GM04503 (cell line): ENCODE measurements around the gene PDE6D.
"Not testable (repeated sequence)": the region's sequence is repeated elsewhere in the genome, so short reads cannot be mapped to it uniquely, and the experiment has no call there.

Source experiments
- DNase-seq: peaks from one replicate; pipeline ENCODE4 v3.0.0-alpha.2; 2012; ENCODE audit warnings: low read depth

The PDE6D gene

GRCh38 chr2:231718799-231719198 lies 62.3 kb downstream of the PDE6D start:
- DNase-seq: no peak

- no peak for DNase-seq
These were observed 63.6 kb downstream of the PDE6D start for GRCh38 chr2:231717281-231718171.

GRCh38 chr2:231716666-231717280 lies 64.3 kb downstream of the PDE6D start:
- no peak for DNase-seq

- no peak for DNase-seq
These were observed 65.0 kb downstream of the PDE6D start for GRCh38 chr2:231715988-231716616.

- no peak for DNase-seq
These were observed 65.6 kb downstream of the PDE6D start for GRCh38 chr2:231715499-231715837.

- no peak for DNase-seq
These were observed 66.2 kb downstream of the PDE6D start for GRCh38 chr2:231714639-231715498.

- no peak for DNase-seq
These were observed 67.1 kb downstream of the PDE6D start for GRCh38 chr2:231713730-231714638.

GRCh38 chr2:231713406-231713729 lies 67.7 kb downstream of the PDE6D start:
- not testable (repeated sequence) for DNase-seq

- not testable (repeated sequence) for DNase-seq
These were observed 68.5 kb downstream of the PDE6D start for GRCh38 chr2:231712451-231713021.

- DNase-seq: no peak
These were observed 69.2 kb downstream of the PDE6D start for GRCh38 chr2:231711677-231712450.

- DNase-seq: no peak
These were observed 70.0 kb downstream of the PDE6D start for GRCh38 chr2:231710799-231711676.

- no peak for DNase-seq
These were observed 70.9 kb downstream of the PDE6D start for GRCh38 chr2:231709981-231710798.

- no peak for DNase-seq
These were observed 71.5 kb downstream of the PDE6D start for GRCh38 chr2:231709636-231709980.

- DNase-seq: no peak
These were observed 72.1 kb downstream of the PDE6D start for GRCh38 chr2:231708773-231709635.

- DNase-seq: peak; percentile 93
These were observed 72.9 kb downstream of the PDE6D start, which contains the start of gene PTMA for GRCh38 chr2:231707927-231708772. TSS of gene PTMA (plus strand) at chr2:231708525. CDS start at chr2:231708707, 182 bp downstream.

GRCh38 chr2:231707625-231707926 lies 73.5 kb downstream of the PDE6D start:
- DNase-seq: no peak
